Stimulated activated CD4-positive, alpha-beta T cell treated with anti-CD3 and anti-CD28 coated beads, Interleukin-4, amount 100 ng/mL, for 1 hour (primary cell): ENCODE measurements around the gene MAP2K6.

ENCODE experiments used
- DNase-seq: peaks from one replicate; pipeline ENCODE4 v3.0.0-alpha.2; 2020

MAP2K6 gene

DNA sequence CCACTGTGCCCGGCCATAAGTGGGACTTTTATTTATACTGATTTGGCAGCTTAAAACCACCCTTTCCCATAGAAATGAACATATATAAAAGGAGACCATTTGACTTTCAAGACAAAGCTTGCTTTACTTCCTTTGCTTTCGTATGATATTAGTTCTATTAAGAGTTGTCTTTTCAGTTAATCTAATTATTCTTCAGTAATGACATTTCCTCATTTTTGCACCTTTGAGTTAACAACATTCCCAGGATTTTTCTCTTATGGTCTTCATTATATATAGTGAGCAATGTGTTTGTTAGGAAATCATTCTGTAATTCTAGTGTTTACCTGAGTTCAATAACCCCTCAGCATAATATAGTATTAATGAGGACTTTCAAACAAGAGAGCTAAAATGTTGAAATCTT lies 173.8 kb downstream of the MAP2K6 start:
- no peak for DNase-seq

DNA sequence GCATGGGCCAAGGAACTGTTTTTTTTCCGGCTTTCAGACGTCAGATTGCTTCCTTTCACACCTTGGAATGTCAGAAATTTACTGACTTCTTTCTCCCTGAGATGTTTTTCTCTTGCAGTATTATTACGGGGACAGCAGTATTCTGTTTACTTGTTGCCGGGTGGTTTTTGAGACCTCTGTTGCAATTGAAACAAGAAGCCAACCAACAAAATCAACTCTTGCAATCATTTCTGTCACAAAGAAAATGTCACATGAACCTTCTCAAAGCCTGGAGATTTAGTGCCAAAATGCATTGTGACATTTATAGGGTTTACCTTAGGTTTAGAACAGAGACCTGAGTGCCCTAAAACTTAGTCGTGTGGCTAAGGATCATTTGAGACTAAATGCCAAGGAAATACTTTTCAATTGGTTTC lies 174.3 kb downstream of the MAP2K6 start:
- no peak for DNase-seq

DNA sequence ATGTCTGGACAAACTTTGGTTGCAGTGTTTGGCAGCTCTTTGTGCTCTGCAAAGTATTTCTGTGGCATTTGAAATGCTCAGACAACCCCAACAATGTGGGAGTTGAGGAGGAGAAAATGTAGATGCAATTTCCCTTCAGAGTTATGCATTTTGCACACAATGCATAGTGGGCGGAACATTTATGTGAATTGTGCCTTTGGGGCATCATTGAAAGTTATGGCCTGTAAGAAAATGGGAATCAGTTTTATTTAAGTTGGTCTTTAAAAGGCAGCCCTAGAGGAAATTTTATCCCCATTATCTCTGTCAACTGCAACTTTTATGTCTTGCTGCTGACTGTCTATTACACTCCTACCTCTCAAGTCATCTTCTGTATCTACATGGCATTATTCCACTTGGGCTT lies 176.2 kb downstream of the MAP2K6 start:
- DNase-seq: no peak

DNA sequence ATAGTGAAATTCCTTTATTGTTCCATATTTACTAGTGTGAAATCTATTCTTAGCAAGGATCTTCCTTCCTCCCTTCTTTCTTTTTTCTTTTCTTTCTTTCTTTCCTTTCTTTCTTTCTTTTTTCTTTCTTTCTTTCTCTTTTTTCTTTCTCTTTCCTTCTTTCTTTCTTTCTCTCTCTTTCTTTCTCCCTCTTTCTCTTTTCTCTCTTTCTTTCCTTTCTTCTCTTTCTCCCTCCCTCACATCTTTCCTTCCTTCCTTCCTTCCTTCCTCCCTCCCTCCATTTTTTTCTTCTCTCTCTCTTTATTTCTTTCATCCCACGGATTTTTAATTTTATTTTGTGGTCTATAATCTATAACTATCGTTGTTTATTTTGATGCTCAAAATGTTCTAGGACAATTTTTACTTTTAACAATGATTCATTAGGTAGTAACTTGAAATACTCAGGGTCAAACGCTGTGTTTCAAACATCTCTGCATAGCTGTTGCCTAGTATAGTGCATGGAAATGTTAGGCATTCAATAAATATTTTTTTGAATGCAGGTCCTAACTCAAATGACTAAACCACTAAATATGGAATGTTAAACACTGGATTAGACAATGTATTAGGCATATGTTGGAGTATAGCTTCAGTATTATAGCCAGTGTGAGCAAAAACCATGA lies 178.3 kb downstream of the MAP2K6 start:
- no peak for DNase-seq

DNA sequence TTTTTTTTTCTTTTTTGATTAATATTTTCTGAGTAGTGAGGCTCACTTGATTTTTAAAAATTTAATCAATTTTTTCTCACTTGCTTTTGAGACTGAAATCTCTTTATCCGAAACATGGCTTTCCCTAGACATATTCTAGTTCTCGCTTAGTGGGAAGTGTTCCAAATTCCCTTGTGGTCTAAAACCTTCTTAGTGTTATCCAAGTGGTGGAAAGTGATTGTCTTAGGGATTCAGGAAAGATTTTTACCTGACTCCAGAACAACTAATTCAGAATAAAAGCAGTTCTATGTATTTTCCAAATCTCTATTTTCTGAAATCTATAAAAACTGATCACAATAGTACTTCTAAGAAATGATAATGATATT lies 178.8 kb downstream of the MAP2K6 start:
- DNase-seq: no peak

DNA sequence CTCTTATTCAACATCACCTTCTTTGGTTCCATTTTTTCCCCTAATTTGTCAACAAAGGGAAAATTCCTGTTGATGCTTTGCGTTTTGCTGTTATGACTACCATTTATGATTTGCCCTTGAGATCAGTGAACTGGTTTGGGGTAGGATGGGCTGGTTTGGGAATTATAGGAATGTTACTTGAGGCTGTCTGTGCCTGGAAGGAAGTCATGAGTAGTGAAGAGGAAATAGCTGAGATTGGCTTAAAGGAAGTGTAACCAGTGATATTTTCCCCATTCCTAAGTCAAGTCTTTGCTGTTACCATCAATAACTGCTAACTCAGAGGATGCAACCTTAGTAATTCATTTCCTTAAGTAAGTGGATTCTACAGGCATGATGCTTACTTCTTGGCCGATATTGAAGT lies 179.2 kb downstream of the MAP2K6 start:
- no peak for DNase-seq

DNA sequence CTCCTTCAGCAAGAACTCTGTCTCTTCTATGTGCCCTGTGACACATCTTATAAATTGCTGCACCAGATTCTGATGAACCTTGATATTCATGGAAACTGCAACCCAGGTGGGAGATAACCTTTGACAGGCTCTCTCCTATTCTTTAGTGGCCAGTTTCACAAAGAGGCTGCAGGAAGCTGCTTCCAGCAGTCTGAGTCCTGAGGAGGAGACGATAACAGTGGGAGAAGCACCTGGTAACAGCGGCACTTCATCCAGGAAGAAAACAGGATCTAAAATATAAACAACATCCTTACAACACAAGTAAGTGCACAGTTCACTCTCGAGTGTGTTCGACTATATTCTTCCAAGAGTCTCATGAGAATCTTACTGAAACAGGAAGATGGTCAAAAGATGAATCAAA lies 180.1 kb downstream of the MAP2K6 start:
- DNase-seq: no peak

- no peak for DNase-seq
These were observed 181.6 kb downstream of the MAP2K6 start for GRCh38 chr17:69596141-69596540.

DNA sequence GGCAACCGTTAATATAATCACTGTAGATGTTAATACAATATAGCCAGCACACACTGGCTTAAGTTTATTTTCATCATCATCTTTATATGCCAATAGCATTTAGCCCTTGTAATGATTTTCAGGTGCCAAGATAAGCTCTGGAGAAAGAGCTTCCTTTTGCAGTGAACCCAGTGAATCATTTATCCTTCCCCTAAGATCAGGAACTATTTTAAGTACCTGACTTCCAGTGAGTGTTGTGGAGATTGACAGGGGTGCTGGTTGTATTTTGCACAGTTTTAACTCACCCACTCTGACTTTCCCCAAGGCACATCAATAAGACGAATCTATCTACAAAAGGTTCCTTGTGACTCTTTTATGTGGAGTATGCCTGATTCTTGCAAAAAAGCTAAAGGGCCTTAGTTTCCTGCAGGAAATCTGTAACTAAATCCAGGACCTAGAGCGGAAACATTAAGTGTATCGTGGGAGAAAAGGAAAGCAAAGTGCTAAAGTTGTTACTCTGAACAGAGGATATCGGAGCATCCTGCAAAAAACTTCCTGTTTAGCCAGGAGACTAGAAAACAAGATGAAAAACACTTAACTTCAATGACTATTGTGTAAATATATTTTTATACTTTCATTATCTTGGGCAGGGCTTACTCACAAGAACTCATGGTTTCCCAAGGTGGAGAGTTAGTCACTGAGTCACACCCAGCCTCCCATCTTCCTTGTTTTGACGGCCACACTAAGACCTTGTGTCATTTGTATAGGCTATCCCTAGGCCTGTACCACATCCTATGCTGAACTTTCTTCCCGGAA lies 183.6 kb downstream of the MAP2K6 start:
- DNase-seq: no peak

- no peak for DNase-seq
These were observed 188.5 kb downstream of the MAP2K6 start for GRCh38 chr17:69602972-69603371.
